ENCODE data around the gene RBM5. TPM values are rescaled to one million over a fixed set of nuclear protein-coding genes. Genes with fewer than 3 reads are reported as not detected.

RBM5 gene
- total and polyA plus RNA-seq, 2 donors (not counting 1 experiment from before 2014, with no cell fraction given), result 113 to 174 TPM

DNA sequence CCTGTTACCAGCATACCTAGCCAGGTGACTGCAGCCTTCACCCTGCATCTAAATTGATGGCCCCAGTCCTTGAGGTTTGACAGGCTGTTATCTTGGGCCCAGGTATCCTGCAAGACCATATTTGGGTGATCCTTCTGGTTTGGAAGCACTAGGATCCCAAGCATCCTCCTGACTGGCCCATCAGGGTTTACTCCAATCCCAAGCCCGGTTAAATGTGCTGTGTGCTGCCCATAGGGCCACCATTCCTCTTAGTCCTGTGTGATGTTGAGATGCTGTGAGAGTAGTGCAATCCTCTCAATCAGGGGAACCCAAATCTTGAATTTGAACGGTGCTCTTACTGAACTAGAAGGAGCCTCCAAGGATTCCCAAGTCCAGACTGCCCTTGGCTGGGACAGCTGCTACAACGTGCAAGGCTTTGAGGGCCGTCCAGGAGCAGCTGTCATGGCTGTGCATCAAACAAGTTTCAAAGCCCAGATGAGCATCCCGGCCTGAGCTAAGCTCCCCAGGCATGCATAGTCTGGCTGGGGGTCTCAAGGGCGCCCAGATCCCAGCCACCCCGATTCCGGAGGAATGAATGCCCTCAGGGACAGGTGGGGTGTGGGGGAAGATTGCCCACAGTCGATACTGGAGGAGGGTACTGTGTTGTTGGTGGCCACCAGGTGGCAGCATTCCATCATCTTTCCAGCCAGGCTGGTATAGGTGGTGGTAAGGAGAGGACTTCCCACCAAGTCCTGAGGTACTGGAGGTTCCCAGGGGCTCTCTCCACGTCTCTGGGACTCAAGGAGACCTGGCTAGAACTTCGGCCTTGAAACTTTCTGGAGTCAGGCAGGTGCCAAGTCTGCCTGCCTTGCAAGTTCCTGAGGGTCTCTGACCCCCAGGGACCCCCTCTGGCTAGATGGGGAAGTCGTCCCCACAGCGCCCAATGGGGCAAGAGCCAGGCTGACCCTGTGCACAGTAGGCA lies 32.6 kb downstream of the RBM5 start:
- Histone ChIP-seq H3K36me3 (ENCODE audit: control insufficient read depth, insufficient read depth, low read length) (peaks cover 29% of the 10 kb centered on the region), H3K79me2 (ENCODE audit: control insufficient read depth, insufficient read depth, low read length) (no peaks in the 10 kb centered on the region), H2AFZ (ENCODE audit: low read length) (no peak overlapping the region), H3K9me3 (ENCODE audit: control insufficient read depth, insufficient read depth, low read depth, low read length) (no peaks in the 10 kb centered on the region), H4K20me1 (ENCODE audit: control insufficient read depth, extremely low read depth, insufficient read depth, low read length) (no peaks in the 10 kb centered on the region), H3K27ac (ENCODE audit: insufficient read depth, low read length) (no peak overlapping the region), H3K4me2 (ENCODE audit: extremely low read depth, insufficient read depth, low read length) (no peak overlapping the region), H3K4me1 (ENCODE audit: control insufficient read depth, extremely low read depth, insufficient read depth, low read length) (peaks cover 7% of the 10 kb centered on the region), H3K27me3 (ENCODE audit: control insufficient read depth, insufficient read depth, low read length) (no peaks in the 10 kb centered on the region), H3K4me3 (replicated peaks in 1 of 4; ENCODE audit: control extremely low read depth in 1 of 4, insufficient read depth in 1 of 4, low read depth in 3 of 4, low read length in 4 of 4) (no peak overlapping the region), H3K9ac (ENCODE audit: insufficient read depth, low read length) (no peak overlapping the region)
- TF ChIP-seq EZH2 (IDR thresholded peaks at IDR 0.05; ENCODE audit: low read length, missing control alignments), result no peak
- TF ChIP-seq, protein P1, sequence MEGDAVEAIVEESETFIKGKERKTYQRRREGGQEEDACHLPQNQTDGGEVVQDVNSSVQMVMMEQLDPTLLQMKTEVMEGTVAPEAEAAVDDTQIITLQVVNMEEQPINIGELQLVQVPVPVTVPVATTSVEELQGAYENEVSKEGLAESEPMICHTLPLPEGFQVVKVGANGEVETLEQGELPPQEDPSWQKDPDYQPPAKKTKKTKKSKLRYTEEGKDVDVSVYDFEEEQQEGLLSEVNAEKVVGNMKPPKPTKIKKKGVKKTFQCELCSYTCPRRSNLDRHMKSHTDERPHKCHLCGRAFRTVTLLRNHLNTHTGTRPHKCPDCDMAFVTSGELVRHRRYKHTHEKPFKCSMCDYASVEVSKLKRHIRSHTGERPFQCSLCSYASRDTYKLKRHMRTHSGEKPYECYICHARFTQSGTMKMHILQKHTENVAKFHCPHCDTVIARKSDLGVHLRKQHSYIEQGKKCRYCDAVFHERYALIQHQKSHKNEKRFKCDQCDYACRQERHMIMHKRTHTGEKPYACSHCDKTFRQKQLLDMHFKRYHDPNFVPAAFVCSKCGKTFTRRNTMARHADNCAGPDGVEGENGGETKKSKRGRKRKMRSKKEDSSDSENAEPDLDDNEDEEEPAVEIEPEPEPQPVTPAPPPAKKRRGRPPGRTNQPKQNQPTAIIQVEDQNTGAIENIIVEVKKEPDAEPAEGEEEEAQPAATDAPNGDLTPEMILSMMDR (conservative IDR thresholded peaks at IDR 0.05 in 1 of 2, IDR thresholded peaks at IDR 0.05 in 1 of 2; ENCODE audit: low read depth in 1 of 2, low read length in 2 of 2), result peak; percentile 68 to 77
- peak; percentile 69 to 83 for DNase-seq (ENCODE audit: low read depth in 2 of 2)

DNA sequence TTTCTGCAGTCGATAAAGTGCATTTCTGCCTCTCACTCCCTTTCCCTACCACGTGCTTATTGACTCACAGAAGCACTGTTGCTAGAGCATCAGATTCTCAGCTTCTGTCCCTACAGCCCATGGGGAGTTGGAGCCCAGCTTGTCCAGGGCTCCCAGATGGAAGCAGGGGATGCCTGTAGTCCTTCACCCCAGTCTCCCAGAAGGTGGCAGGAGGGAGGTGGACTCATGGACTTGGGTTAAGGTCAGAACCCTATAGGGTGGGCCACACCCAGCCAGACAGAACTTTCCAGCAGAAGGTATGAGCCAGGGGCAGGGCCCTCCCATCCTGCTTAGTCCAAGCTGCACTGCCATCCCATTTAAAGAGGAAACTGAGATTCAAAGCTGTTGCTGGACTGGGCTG lies 33.4 kb downstream of the RBM5 start:
- Histone ChIP-seq H3K36me3 (ENCODE audit: control insufficient read depth, insufficient read depth, low read length) (peaks cover 23% of the 10 kb centered on the region), H3K9ac (ENCODE audit: insufficient read depth, low read length) (no peak overlapping the region), H3K27ac (ENCODE audit: insufficient read depth, low read length) (no peak overlapping the region), H3K4me3 (replicated peaks in 1 of 4; ENCODE audit: control extremely low read depth in 1 of 4, insufficient read depth in 1 of 4, low read depth in 3 of 4, low read length in 4 of 4) (no peak overlapping the region), H3K79me2 (ENCODE audit: control insufficient read depth, insufficient read depth, low read length) (no peaks in the 10 kb centered on the region), H3K4me1 (ENCODE audit: control insufficient read depth, extremely low read depth, insufficient read depth, low read length) (peaks cover 13% of the 10 kb centered on the region), H3K27me3 (ENCODE audit: control insufficient read depth, insufficient read depth, low read length) (no peaks in the 10 kb centered on the region), H3K9me3 (ENCODE audit: control insufficient read depth, insufficient read depth, low read depth, low read length) (no peaks in the 10 kb centered on the region), H4K20me1 (ENCODE audit: control insufficient read depth, extremely low read depth, insufficient read depth, low read length) (no peaks in the 10 kb centered on the region), H2AFZ (ENCODE audit: low read length) (no peak overlapping the region), H3K4me2 (ENCODE audit: extremely low read depth, insufficient read depth, low read length) (no peak overlapping the region)
- DNase-seq (ENCODE audit: low read depth in 2 of 2), result peak in 1 of 2 donors; percentile 40
- TF ChIP-seq, protein P1 (conservative IDR thresholded peaks at IDR 0.05 in 1 of 2, IDR thresholded peaks at IDR 0.05 in 1 of 2; ENCODE audit: low read depth in 1 of 2, low read length in 2 of 2), result no peak
- no peak for TF ChIP-seq EZH2 (IDR thresholded peaks at IDR 0.05; ENCODE audit: low read length, missing control alignments)

GRCh38 chr3:50122661-50123391 lies 34.1 kb downstream of the RBM5 start:
- H3K9me3 ChIP-seq (ENCODE audit: control insufficient read depth, insufficient read depth, low read depth, low read length), result no peaks in the 10 kb centered on the region
- H3K9ac ChIP-seq (ENCODE audit: insufficient read depth, low read length), result no peak overlapping the region
- H2AFZ ChIP-seq (ENCODE audit: low read length), result no peak overlapping the region
- H3K4me2 ChIP-seq (ENCODE audit: extremely low read depth, insufficient read depth, low read length), result no peak overlapping the region
- no peak overlapping the region for H3K27ac ChIP-seq (ENCODE audit: insufficient read depth, low read length)
- H4K20me1 ChIP-seq (ENCODE audit: control insufficient read depth, extremely low read depth, insufficient read depth, low read length), result no peaks in the 10 kb centered on the region
- no peaks in the 10 kb centered on the region for H3K79me2 ChIP-seq (ENCODE audit: control insufficient read depth, insufficient read depth, low read length)
- H3K36me3 ChIP-seq (ENCODE audit: control insufficient read depth, insufficient read depth, low read length), result peaks cover 18% of the 10 kb centered on the region
- DNase-seq (ENCODE audit: low read depth in 2 of 2), result no peak
- no peaks in the 10 kb centered on the region for H3K27me3 ChIP-seq (ENCODE audit: control insufficient read depth, insufficient read depth, low read length)
- no peak overlapping the region for H3K4me3 ChIP-seq (replicated peaks in 1 of 4; ENCODE audit: control extremely low read depth in 1 of 4, insufficient read depth in 1 of 4, low read depth in 3 of 4, low read length in 4 of 4)
- TF ChIP-seq, protein P1 (conservative IDR thresholded peaks at IDR 0.05 in 1 of 2, IDR thresholded peaks at IDR 0.05 in 1 of 2; ENCODE audit: low read depth in 1 of 2, low read length in 2 of 2), result no peak
- TF ChIP-seq EZH2 (IDR thresholded peaks at IDR 0.05; ENCODE audit: low read length, missing control alignments), result no peak
- H3K4me1 ChIP-seq (ENCODE audit: control insufficient read depth, extremely low read depth, insufficient read depth, low read length), result peaks cover 13% of the 10 kb centered on the region

Data from fibroblast of lung (primary cell).